ENCODE data around the gene BANP. TPM values are rescaled to one million over a fixed set of nuclear protein-coding genes. Genes with fewer than 3 reads are reported as not detected.

Gene BANP
- total RNA-seq, 1 experiment from 2014 or later, result 37.2 TPM

- RAD21 ChIA-PET (ENCODE audit: low non-redundant PET in 1 of 2, low total read pairs in 2 of 2, uncharacterized antibody in 2 of 2, unreplicated experiment in 2 of 2), result no interaction called here
- intact Hi-C loops (cut with micrococcal nuclease), result no loop called here
- Histone ChIP-seq H3K4me1 (ENCODE audit: control insufficient read depth in 1 of 2, insufficient read depth in 2 of 2, low read length in 2 of 2) (peaks cover 0 to 7% of the 10 kb centered on the region in 2 experiments; a peak in 2 of 4 replicates), H4K20me1 (ENCODE audit: insufficient read depth) (no peaks in the 10 kb centered on the region), H2AFZ (ENCODE audit: low read depth, low read length, poor library complexity, severe bottlenecking) (no peak overlapping the region), H3K36me3 (ENCODE audit: control insufficient read depth in 1 of 2, insufficient read depth in 2 of 2, low read length in 2 of 2) (no peaks in the 10 kb centered on the region), H3K79me2 (ENCODE audit: insufficient read depth, low read length) (no peaks in the 10 kb centered on the region), H3K4me3 (replicated peaks in 1 of 2; ENCODE audit: low read depth in 1 of 2, low read length in 2 of 2) (no peak overlapping the region), H3K27ac (ENCODE audit: low read depth, low read length) (no peak overlapping the region), H3K27me3 (ENCODE audit: insufficient read depth, low read length) (no peaks in the 10 kb centered on the region), H3K4me2 (ENCODE audit: low read length) (no peak overlapping the region), H3K9me2 (ENCODE audit: insufficient read depth) (no peaks in the 10 kb centered on the region), H3K9me3 (ENCODE audit: control insufficient read depth in 1 of 2, insufficient read depth in 1 of 2, low read depth in 1 of 2, low read length in 2 of 2) (no peaks in the 10 kb centered on the region), H3K9ac (ENCODE audit: low read length) (no peak overlapping the region)
- no peak for DNase-seq (ENCODE audit: low read depth, low spot score)
- TF ChIP-seq ATF3 (IDR thresholded peaks at IDR 0.05) (no peak), CTCF (IDR thresholded peaks at IDR 0.05 in 2 of 3, conservative IDR thresholded peaks at IDR 0.05 in 1 of 3; ENCODE audit: borderline replicate concordance in 1 of 3, insufficient read depth in 1 of 3, low read depth in 2 of 3, low read length in 2 of 3) (no peak), POLR2AphosphoS5 (IDR thresholded peaks at IDR 0.05; ENCODE audit: low read depth, low read length) (no peak), TCF7L2 (IDR thresholded peaks at IDR 0.05; ENCODE audit: borderline replicate concordance, extremely low read depth, insufficient read depth, insufficient read length) (no peak), ZNF274 (IDR thresholded peaks at IDR 0.05; ENCODE audit: low read depth, low read length) (no peak)
- no peak for ATAC-seq
- BruUV-seq (replicated peaks), result no TSS peak
- CTCF ChIA-PET, result no interaction called here
- POLR2A ChIA-PET, result no interaction called here
Measured at GRCh38 chr16:88102597-88102996, 151.4 kb downstream of the BANP start.

- no peak overlapping the region for H2AFZ ChIP-seq (ENCODE audit: low read depth, low read length, poor library complexity, severe bottlenecking)
- DNase-seq (ENCODE audit: low read depth, low spot score) (no peak), ATAC-seq (no peak)
- ChIA-PET CTCF (no interaction called here), RAD21 (ENCODE audit: low non-redundant PET in 1 of 2, low total read pairs in 2 of 2, uncharacterized antibody in 2 of 2, unreplicated experiment in 2 of 2) (no interaction called here), POLR2A (no interaction called here)
- no peak overlapping the region for H3K9ac ChIP-seq (ENCODE audit: low read length)
- H3K27me3 ChIP-seq (ENCODE audit: insufficient read depth, low read length), result no peaks in the 10 kb centered on the region
- H3K79me2 ChIP-seq (ENCODE audit: insufficient read depth, low read length), result no peaks in the 10 kb centered on the region
- intact Hi-C loops (cut with micrococcal nuclease), result no loop called here
- no peak overlapping the region for H3K4me2 ChIP-seq (ENCODE audit: low read length)
- no peaks in the 10 kb centered on the region for H4K20me1 ChIP-seq (ENCODE audit: insufficient read depth)
- peaks cover 0 to 7% of the 10 kb centered on the region in 2 experiments; a peak in 2 of 4 replicates for H3K4me1 ChIP-seq (ENCODE audit: control insufficient read depth in 1 of 2, insufficient read depth in 2 of 2, low read length in 2 of 2)
- BruUV-seq (replicated peaks), result no TSS peak
- no peaks in the 10 kb centered on the region for H3K9me3 ChIP-seq (ENCODE audit: control insufficient read depth in 1 of 2, insufficient read depth in 1 of 2, low read depth in 1 of 2, low read length in 2 of 2)
- no peak overlapping the region for H3K4me3 ChIP-seq (replicated peaks in 1 of 2; ENCODE audit: low read depth in 1 of 2, low read length in 2 of 2)
- no peaks in the 10 kb centered on the region for H3K36me3 ChIP-seq (ENCODE audit: control insufficient read depth in 1 of 2, insufficient read depth in 2 of 2, low read length in 2 of 2)
- H3K9me2 ChIP-seq (ENCODE audit: insufficient read depth), result no peaks in the 10 kb centered on the region
- TF ChIP-seq SP1 (IDR thresholded peaks at IDR 0.05; ENCODE audit: low read depth) (no peak), EZH2phosphoT487 (IDR thresholded peaks at IDR 0.05; ENCODE audit: borderline replicate concordance) (no peak), EGR1 (IDR thresholded peaks at IDR 0.05; ENCODE audit: low read depth) (no peak)
- no peak overlapping the region for H3K27ac ChIP-seq (ENCODE audit: low read depth, low read length)
Measured at GRCh38 chr16:88103011-88103410, 151.8 kb downstream of the BANP start.

All from HCT116 (cell line).